IMR-90 (cell line): ENCODE results near the gene ROS1. TPM values are rescaled to one million over a fixed set of nuclear protein-coding genes. Genes with fewer than 3 reads are reported as not detected.

Experiments
- CTCF ChIP-seq: conservative IDR thresholded peaks from 2 replicates; pipeline ENCODE4 v1.5.1; 2012; ENCODE audit warnings: mild to moderate bottlenecking, low read depth, low read length, improper control_type of control experiment
- NFE2L2 ChIP-seq: fragments of 150-350 bp; IDR thresholded peaks from 2 replicates; pipeline ENCODE4 v1.6.1; 2016; ENCODE audit warnings: low read depth, mild to moderate bottlenecking, low read length
- RAD21 ChIP-seq: IDR thresholded peaks from 2 replicates; pipeline ENCODE4 v1.6.1; 2012; ENCODE audit warnings: low read length, improper control_type of control experiment
- RFX5 ChIP-seq: IDR thresholded peaks from 2 replicates; pipeline ENCODE4 v1.8.0; 2012; ENCODE audit warnings: low read depth, mild to moderate bottlenecking, low read length, moderate library complexity
- polyA plus RNA-seq, 3 experiments: library from polyadenylated mRNA; depleted of rRNA; stranded (reverse); fragments of >200 nt; gene quantifications; 2 replicates each; pipeline ENCODE4 v1.2.3, GENCODE V29; 2012; ENCODE audit warnings: low replicate concordance in 1 of 3
- total RNA-seq: library from RNA; depleted of rRNA; stranded (reverse); fragments of >200 nt; gene quantifications from 2 replicates; pipeline ENCODE4 v1.2.3, GENCODE V29; 2012

The ROS1 gene
- total and polyA plus RNA-seq, 2 of the 4 experiments (the other 2 are of a cell fraction) = under 0.01 to 0.03 TPM

GRCh38 chr6:117448732-117449485 is 23.2 kb upstream of the ROS1 start (continued):
- TF ChIP-seq CTCF = 0 out of 2 replicates have a peak, but pooled peaks have one; percentile 1
- TF ChIP-seq RAD21 = peak; percentile 11; the same call in 1 of the 2 replicates
- TF ChIP-seq RFX5 = no peak
- no peak for TF ChIP-seq NFE2L2
